IMR-90 (cell line): Measurements from ENCODE around the gene PCBP3. TPM values are rescaled to one million over a fixed set of nuclear protein-coding genes. Genes with fewer than 3 reads are reported as not detected.

Source experiments
- ATAC-seq: fragments of 200-7000 bp; cut with Tn5 transposase; 2 replicates; pipeline ENCODE4 v1.9.1; 2020; ENCODE audit warnings: low read depth, mild to moderate bottlenecking, moderate library complexity
- BruUV-seq: library from RNA; stranded (reverse); fragments of 400-500 nt; replicated peaks from 2 replicates; lab custom pipeline; 2021; lab: Mats Ljungman, UMichigan
- CTCF ChIA-PET: fragments of 300-600 bp; formaldehyde crosslinking; extraction: SDS; loops from one replicate; lab custom pipeline; 2021; ENCODE audit warnings: antibody characterized with exemption; lab: Yijun Ruan, JAX
- POLR2A ChIA-PET: fragments of 300-600 bp; sonication (Branson Sonifier 250); formaldehyde crosslinking; loops from one replicate; lab custom pipeline; 2022; ENCODE audit warnings: antibody characterized with exemption; ENCODE audit not compliant: unreplicated experiment; lab: Charles Lee
- DNase-seq: peaks from one replicate; pipeline ENCODE4 v3.0.0; 2013
- H2AFZ ChIP-seq: replicated peaks from 2 replicates; pipeline ENCODE3; 2013; ENCODE audit warnings: low read length, mild to moderate bottlenecking; ENCODE audit not compliant: poor library complexity
- H2AK5ac ChIP-seq: 2 replicates; pipeline ENCODE4 v1.6.1; 2013; ENCODE audit warnings: low read depth, low read length, inconsistent platforms
- H2AK9ac ChIP-seq: replicated peaks from 2 replicates; pipeline ENCODE3; 2013; ENCODE audit warnings: mild to moderate bottlenecking, low read depth, low read length, moderate library complexity; ENCODE audit not compliant: poor library complexity
- H2BK120ac ChIP-seq: 2 replicates; pipeline ENCODE4 v1.6.1; 2013; ENCODE audit warnings: low read depth, low read length, inconsistent platforms
- H2BK15ac ChIP-seq: 3 replicates; pipeline ENCODE4 v1.6.1; 2013; ENCODE audit warnings: low read depth, low read length, inconsistent platforms
- H2BK20ac ChIP-seq: 2 replicates; pipeline ENCODE4 v1.6.1; 2013; ENCODE audit warnings: low read depth, mild to moderate bottlenecking, inconsistent platforms, low read length, moderate library complexity
- H2BK5ac ChIP-seq: 2 replicates; pipeline ENCODE4 v1.6.1; 2013; ENCODE audit warnings: mild to moderate bottlenecking, low read depth, low read length, inconsistent platforms; ENCODE audit not compliant: poor library complexity, severe bottlenecking
- H3K14ac ChIP-seq: replicated peaks from 2 replicates; pipeline ENCODE4 v1.6.1; 2013; ENCODE audit warnings: low read depth, low read length, inconsistent platforms
- H3K18ac ChIP-seq: 2 replicates; pipeline ENCODE4 v1.6.1; 2013; ENCODE audit warnings: low read depth, low read length, control low read depth
- H3K23ac ChIP-seq: 2 replicates; pipeline ENCODE4 v1.6.1; 2013; ENCODE audit warnings: low read depth, low read length, inconsistent platforms
- H3K27ac ChIP-seq: 2 replicates; pipeline ENCODE4 v1.5.1; 2013; ENCODE audit warnings: mild to moderate bottlenecking, control low read depth, low read length; ENCODE audit not compliant: insufficient read depth
- H3K27me3 ChIP-seq: 2 replicates; pipeline ENCODE4 v1.6.1; 2013; ENCODE audit warnings: low read length; ENCODE audit not compliant: control insufficient read depth, insufficient read depth
- H3K36me3 ChIP-seq: 2 replicates; pipeline ENCODE4 v1.6.1; 2013; ENCODE audit warnings: low read length, mixed read lengths; ENCODE audit not compliant: control insufficient read depth, insufficient read depth
- H3K4ac ChIP-seq: 2 replicates; pipeline ENCODE4 v1.6.1; 2013; ENCODE audit warnings: low read depth, low read length, inconsistent platforms
- H3K4me1 ChIP-seq: 2 replicates; pipeline ENCODE4 v1.6.1; 2013; ENCODE audit warnings: low read length, mixed read lengths; ENCODE audit not compliant: control insufficient read depth, insufficient read depth
- H3K4me2 ChIP-seq: 2 replicates; pipeline ENCODE4 v1.6.1; 2013; ENCODE audit warnings: low read depth, mild to moderate bottlenecking, control low read depth, low read length, moderate library complexity
- H3K4me3 ChIP-seq: 2 replicates; pipeline ENCODE4 v1.5.1; 2013; ENCODE audit warnings: low read depth, mild to moderate bottlenecking, control low read depth, low read length, moderate library complexity; ENCODE audit not compliant: insufficient read depth
- H3K56ac ChIP-seq: 2 replicates; pipeline ENCODE4 v1.6.1; 2013; ENCODE audit warnings: low read length, inconsistent platforms; ENCODE audit not compliant: insufficient read depth; ENCODE audit errors: extremely low read depth
- H3K79me1 ChIP-seq, 2 experiments: 2 replicates each; pipeline ENCODE4 v1.6.1; 2013; ENCODE audit warnings: low read length in 2 of 2, inconsistent platforms in 1 of 2, low read depth in 1 of 2
- H3K9ac ChIP-seq: 2 replicates; pipeline ENCODE4 v1.6.1; 2013; ENCODE audit warnings: low read depth, low read length, control low read depth
- H3K9me1 ChIP-seq: 2 replicates; pipeline ENCODE4 v1.6.1; 2013; ENCODE audit warnings: low read length, inconsistent platforms; ENCODE audit not compliant: insufficient read depth
- H3K9me3 ChIP-seq: 2 replicates; pipeline ENCODE4 v1.6.1; 2013; ENCODE audit warnings: low read length; ENCODE audit not compliant: control insufficient read depth, insufficient read depth
- H4K20me1 ChIP-seq: 2 replicates; pipeline ENCODE4 v1.6.1; 2013; ENCODE audit warnings: low read length, inconsistent platforms; ENCODE audit not compliant: insufficient read depth
- H4K5ac ChIP-seq: 2 replicates; pipeline ENCODE4 v1.6.1; 2013; ENCODE audit warnings: mild to moderate bottlenecking, low read depth, low read length, control low read depth
- H4K8ac ChIP-seq, 2 experiments: 2 replicates each; pipeline ENCODE4 v1.6.1; 2013; ENCODE audit warnings: low read depth in 2 of 2, low read length in 2 of 2, control low read depth in 1 of 2, inconsistent platforms in 1 of 2
- H4K91ac ChIP-seq: 2 replicates; pipeline ENCODE4 v1.6.1; 2013; ENCODE audit warnings: low read depth, low read length, inconsistent platforms; ENCODE audit not compliant: insufficient read depth
- BHLHE40 ChIP-seq: fragments of 150-350 bp; IDR thresholded peaks from 2 replicates; pipeline ENCODE4 v1.6.1; 2016; ENCODE audit warnings: mild to moderate bottlenecking, low read depth, low read length
- CEBPB ChIP-seq: IDR thresholded peaks from 2 replicates; pipeline ENCODE4 v1.6.1; 2012; ENCODE audit warnings: low read depth, low read length, improper control_type of control experiment
- CHD1 ChIP-seq: IDR thresholded peaks from 2 replicates; pipeline ENCODE4 v1.6.1; 2012; ENCODE audit warnings: low read depth, low read length, improper control_type of control experiment
- FOS ChIP-seq: fragments of 150-350 bp; IDR thresholded peaks from 2 replicates; pipeline ENCODE4 v1.6.1; 2016; ENCODE audit warnings: low read depth, low read length
- MAFK ChIP-seq: IDR thresholded peaks from 2 replicates; pipeline ENCODE4 v1.6.1; 2012; ENCODE audit warnings: low read depth, low read length, improper control_type of control experiment
- MAZ ChIP-seq: IDR thresholded peaks from 2 replicates; pipeline ENCODE4 v1.6.1; 2012; ENCODE audit warnings: low read depth, mild to moderate bottlenecking, low read length, improper control_type of control experiment, moderate library complexity, borderline replicate concordance
- POLR2A ChIP-seq: IDR thresholded peaks from 2 replicates; pipeline ENCODE4 v1.6.1; 2012; ENCODE audit warnings: mild to moderate bottlenecking, low read depth, low read length
- RAD21 ChIP-seq: IDR thresholded peaks from 2 replicates; pipeline ENCODE4 v1.6.1; 2012; ENCODE audit warnings: low read length, improper control_type of control experiment
- RCOR1 ChIP-seq: IDR thresholded peaks from 2 replicates; pipeline ENCODE4 v1.6.1; 2012; ENCODE audit warnings: mild to moderate bottlenecking, low read length, improper control_type of control experiment; ENCODE audit not compliant: insufficient replicate concordance
- RFX5 ChIP-seq: IDR thresholded peaks from 2 replicates; pipeline ENCODE4 v1.8.0; 2012; ENCODE audit warnings: low read depth, mild to moderate bottlenecking, low read length, moderate library complexity
- WGBS, 2 experiments: methylation state at CpG; one replicate each; pipeline versions ENCODE4 v1.1.5 to v1.1.7; 2013; ENCODE audit warnings: missing lambda C conversion rate in 2 of 2; ENCODE audit not compliant: insufficient read length in 1 of 2; ENCODE audit errors: extremely low coverage in 2 of 2; 5-methylcytosine and 5-hydroxymethylcytosine counted together
- dilution Hi-C: fragments of 300-500 bp; cut with HindIII; formaldehyde crosslinking; loops from one replicate; pipeline ENCODE4 v1.14.3; 2018; ENCODE audit warnings: low sequenced_read_pairs; ENCODE audit not compliant: unreplicated experiment
- in situ Hi-C: fragments of 300-500 bp; cut with MboI; formaldehyde crosslinking; loops from 3 replicates; pipeline ENCODE4 v1.14.3; 2019; ENCODE audit warnings: low sequenced_read_pairs, inconsistent platforms, mixed read lengths
- intact Hi-C: fragments of 100-400 bp; cut with micrococcal nuclease; formaldehyde crosslinking; loops from 2 replicates; pipeline ENCODE4 v1.10.0; 2022
- polyA plus RNA-seq, 3 experiments: library from polyadenylated mRNA; depleted of rRNA; stranded (reverse); fragments of >200 nt; gene quantifications; 2 replicates each; pipeline ENCODE4 v1.2.3, GENCODE V29; 2012; ENCODE audit warnings: low replicate concordance in 1 of 3
- total RNA-seq: library from RNA; depleted of rRNA; stranded (reverse); fragments of >200 nt; gene quantifications from 2 replicates; pipeline ENCODE4 v1.2.3, GENCODE V29; 2012
- TF ChIP-seq, protein P1 (sequence below): conservative IDR thresholded peaks from 2 replicates; pipeline ENCODE4 v1.5.1; 2012; ENCODE audit warnings: mild to moderate bottlenecking, low read depth, low read length, improper control_type of control experiment
- TF ChIP-seq, protein P2 (sequence below): fragments of 150-350 bp; IDR thresholded peaks from 2 replicates; pipeline ENCODE4 v1.6.1; 2017; ENCODE audit warnings: mild to moderate bottlenecking, antibody characterized with exemption, low read length, low read depth

PCBP3 gene
- total and polyA plus RNA-seq, 2 of the 4 experiments (the other 2 are of a cell fraction) = 2.9 to 3.9 TPM

DNA sequence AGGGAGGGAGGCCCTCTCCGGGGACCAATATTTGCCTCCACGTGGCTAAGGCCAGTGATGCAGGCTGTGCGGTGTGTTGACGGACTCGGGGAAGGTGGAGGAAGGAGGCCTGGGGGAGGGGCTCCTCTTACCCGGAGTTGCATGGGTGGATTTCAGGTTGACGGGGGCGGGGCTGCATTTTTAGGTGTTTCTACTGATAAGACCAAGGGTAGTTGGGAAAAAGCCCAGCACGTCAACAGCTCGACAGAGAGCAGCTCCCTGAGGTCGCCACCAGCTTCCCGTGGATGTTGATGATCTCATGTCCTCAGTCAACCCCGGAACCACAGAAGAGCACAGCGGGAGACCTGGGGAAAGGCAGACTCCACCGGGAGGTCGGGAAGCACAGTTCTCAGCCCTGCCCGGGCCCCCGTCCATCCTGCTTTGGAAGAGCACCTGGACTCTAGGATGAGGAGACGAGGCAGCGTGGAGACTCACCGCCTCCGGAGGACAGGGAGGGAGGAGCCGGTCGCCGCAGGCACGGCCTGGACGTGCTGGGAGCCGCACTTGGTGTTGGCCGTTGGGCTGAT lies 305.1 kb downstream of the PCBP3 start:
- Histone ChIP-seq H2AK5ac (no peak overlapping the region), H4K5ac (no peak overlapping the region), H4K91ac (no peak overlapping the region), H3K27ac (no peak overlapping the region), H3K18ac (no peak overlapping the region), H3K9me1 (no peaks in the 10 kb centered on the region), H3K4me2 (no peak overlapping the region), H3K36me3 (no peaks in the 10 kb centered on the region), H3K9ac (no peak overlapping the region), H3K14ac (no peak overlapping the region), H4K8ac (no peak overlapping the region), H2AFZ (no peak overlapping the region), H3K4me1 (peaks cover 5% of the 10 kb centered on the region; the same call in 1 of the 2 replicates), H4K20me1 (no peaks in the 10 kb centered on the region), H3K9me3 (no peaks in the 10 kb centered on the region), H2BK5ac (no peak overlapping the region), H3K79me1 (no peaks in the 10 kb centered on the region), H2BK15ac (no peak overlapping the region), H3K4ac (no peak overlapping the region), H3K27me3 (peaks cover 2% of the 10 kb centered on the region; the same call in 1 of the 2 replicates), H3K4me3 (no peak overlapping the region), H3K56ac (no peak overlapping the region), H2BK20ac (no peak overlapping the region), H2BK120ac (no peak overlapping the region), H2AK9ac (no peak overlapping the region), H3K23ac (no peak overlapping the region)
- DNase-seq (no peak), ATAC-seq (no peak)
- POLR2A ChIA-PET = interaction anchor here (0.6 kb wide), 1 partner anchor 150 kb away, joined by 7 read pairs; no protein-coding TSS in a partner anchor
- intact Hi-C loops = no loop called here
- CTCF ChIA-PET = no interaction called here
- no TSS peak for BruUV-seq
- TF ChIP-seq MAZ (no peak), FOS (no peak), CHD1 (no peak), RCOR1 (no peak), RAD21 (no peak), RFX5 (no peak), POLR2A (no peak), BHLHE40 (no peak), MAFK (no peak), CEBPB (no peak)
- TF ChIP-seq, protein P1, sequence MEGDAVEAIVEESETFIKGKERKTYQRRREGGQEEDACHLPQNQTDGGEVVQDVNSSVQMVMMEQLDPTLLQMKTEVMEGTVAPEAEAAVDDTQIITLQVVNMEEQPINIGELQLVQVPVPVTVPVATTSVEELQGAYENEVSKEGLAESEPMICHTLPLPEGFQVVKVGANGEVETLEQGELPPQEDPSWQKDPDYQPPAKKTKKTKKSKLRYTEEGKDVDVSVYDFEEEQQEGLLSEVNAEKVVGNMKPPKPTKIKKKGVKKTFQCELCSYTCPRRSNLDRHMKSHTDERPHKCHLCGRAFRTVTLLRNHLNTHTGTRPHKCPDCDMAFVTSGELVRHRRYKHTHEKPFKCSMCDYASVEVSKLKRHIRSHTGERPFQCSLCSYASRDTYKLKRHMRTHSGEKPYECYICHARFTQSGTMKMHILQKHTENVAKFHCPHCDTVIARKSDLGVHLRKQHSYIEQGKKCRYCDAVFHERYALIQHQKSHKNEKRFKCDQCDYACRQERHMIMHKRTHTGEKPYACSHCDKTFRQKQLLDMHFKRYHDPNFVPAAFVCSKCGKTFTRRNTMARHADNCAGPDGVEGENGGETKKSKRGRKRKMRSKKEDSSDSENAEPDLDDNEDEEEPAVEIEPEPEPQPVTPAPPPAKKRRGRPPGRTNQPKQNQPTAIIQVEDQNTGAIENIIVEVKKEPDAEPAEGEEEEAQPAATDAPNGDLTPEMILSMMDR = no peak
- TF ChIP-seq, protein P2, sequence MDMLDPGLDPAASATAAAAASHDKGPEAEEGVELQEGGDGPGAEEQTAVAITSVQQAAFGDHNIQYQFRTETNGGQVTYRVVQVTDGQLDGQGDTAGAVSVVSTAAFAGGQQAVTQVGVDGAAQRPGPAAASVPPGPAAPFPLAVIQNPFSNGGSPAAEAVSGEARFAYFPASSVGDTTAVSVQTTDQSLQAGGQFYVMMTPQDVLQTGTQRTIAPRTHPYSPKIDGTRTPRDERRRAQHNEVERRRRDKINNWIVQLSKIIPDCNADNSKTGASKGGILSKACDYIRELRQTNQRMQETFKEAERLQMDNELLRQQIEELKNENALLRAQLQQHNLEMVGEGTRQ = no peak
- WGBS, 2 experiments = 83% methylated on average over 6 of the region's 29 CpGs; no CpG with 5 or more reads in 1 of the 2 experiments
- in situ Hi-C loops = no loop called here
- dilution Hi-C loops = no loop called here
